GM23248 (cell line): ENCODE measurements around the gene PRR18.

Source experiments
- EZH2 ChIP-seq: fragments of 200-600 bp; sonication (generic); IDR thresholded peaks from 2 replicates; pipeline ENCODE4 v1.6.1; 2018; ENCODE audit warnings: antibody characterized with exemption, mild to moderate bottlenecking; ENCODE audit not compliant: insufficient read depth, poor library complexity, severe bottlenecking
- EZH2phosphoT487 ChIP-seq: fragments of 200-600 bp; sonication (generic); IDR thresholded peaks from 2 replicates; pipeline ENCODE4 v1.6.1; 2018; ENCODE audit warnings: antibody characterized with exemption, moderate library complexity, mild to moderate bottlenecking, low read depth; ENCODE audit not compliant: insufficient read depth

- no peak for TF ChIP-seq EZH2phosphoT487
- TF ChIP-seq EZH2, result no peak
Measured at GRCh38 chr6:166289207-166290060, 18.8 kb downstream of the PRR18 start.
